ENCODE results near the gene ARHGAP4.
A peak's percentile ranks its signal among the peaks of the same experiment; 100 is the strongest.

ARHGAP4 gene

DNA sequence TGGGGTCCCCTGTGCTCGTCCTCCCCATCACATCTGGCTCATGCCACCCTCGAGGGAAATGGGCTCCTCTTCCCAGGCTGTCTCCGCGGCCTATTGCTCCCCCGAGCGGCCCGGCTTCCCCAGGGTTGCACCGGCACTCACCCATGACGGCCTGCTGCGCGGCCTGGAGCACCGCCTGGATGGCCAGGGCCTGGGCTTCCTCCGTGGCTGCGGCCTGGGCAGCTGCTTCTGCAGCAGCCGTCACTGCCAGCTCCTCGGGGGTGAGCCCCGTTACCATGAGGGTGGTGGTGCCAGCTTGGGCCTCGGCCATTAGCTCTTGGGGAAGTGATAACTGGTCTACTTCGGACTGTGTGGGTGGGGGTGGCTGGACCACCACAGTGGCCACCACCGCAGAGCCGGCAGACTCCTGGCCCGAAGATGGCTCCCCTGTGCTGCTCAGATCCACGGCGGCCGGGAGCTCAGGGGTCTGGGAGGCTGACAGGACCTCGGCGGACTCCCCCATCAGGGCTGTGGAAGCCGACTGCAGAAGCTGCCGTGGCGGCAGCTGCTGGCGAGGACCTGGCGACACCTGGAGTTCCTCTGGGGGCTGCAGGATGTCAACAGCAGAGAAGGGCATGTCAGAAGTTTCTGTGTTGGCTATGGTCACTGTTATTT lies 26.4 kb upstream of the ARHGAP4 start:
- no peak for DNase-seq (ENCODE audit: low spot score)
- CTCF ChIA-PET, result interaction anchor here (1.1 kb wide), 1 partner anchor 29 kb away, joined by 3 read pairs; no protein-coding TSS in a partner anchor
- TF ChIP-seq, protein P1, sequence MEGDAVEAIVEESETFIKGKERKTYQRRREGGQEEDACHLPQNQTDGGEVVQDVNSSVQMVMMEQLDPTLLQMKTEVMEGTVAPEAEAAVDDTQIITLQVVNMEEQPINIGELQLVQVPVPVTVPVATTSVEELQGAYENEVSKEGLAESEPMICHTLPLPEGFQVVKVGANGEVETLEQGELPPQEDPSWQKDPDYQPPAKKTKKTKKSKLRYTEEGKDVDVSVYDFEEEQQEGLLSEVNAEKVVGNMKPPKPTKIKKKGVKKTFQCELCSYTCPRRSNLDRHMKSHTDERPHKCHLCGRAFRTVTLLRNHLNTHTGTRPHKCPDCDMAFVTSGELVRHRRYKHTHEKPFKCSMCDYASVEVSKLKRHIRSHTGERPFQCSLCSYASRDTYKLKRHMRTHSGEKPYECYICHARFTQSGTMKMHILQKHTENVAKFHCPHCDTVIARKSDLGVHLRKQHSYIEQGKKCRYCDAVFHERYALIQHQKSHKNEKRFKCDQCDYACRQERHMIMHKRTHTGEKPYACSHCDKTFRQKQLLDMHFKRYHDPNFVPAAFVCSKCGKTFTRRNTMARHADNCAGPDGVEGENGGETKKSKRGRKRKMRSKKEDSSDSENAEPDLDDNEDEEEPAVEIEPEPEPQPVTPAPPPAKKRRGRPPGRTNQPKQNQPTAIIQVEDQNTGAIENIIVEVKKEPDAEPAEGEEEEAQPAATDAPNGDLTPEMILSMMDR (conservative IDR thresholded peaks at IDR 0.05; ENCODE audit: low read depth), result no peak
- POLR2A ChIA-PET (ENCODE audit: low non-redundant PET), result no interaction called here
- H3K27ac ChIP-seq, result 0 out of 2 replicates have a peak overlapping the region, but pooled peaks have one; percentile 24

DNA sequence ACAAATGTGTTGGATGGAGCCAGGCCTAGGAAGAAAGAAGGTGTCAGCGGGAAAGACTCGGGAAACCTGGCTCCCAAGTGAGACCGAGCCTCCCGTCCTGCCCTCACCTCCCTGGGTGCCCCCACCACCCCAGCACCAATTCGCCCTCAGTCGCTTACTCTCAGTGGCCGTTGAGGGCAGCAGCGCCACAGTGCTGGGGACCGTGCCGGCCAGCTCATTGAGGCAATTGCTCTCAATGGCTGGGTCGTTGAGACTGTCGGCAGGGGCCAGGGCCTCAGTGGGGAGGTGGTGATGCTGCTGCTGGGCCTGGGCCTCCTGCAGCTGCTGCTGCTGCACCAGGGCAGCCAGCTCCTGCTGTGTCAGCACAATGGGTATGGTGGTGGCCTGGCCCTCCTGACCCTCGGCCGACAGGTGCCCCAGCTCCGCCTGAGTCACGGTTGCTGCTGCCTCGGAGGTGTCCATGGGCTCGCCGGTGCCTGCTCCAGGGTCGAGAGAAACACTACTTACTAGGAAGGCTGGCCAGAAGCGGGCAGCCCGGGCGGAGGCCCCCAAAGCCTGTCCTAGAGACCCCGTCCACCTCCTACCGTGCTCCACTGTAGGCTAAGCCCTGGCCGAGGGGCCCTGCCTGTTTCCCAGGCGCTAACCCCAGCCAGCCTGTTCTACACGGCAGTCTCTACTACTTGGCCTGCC lies 25.8 kb upstream of the ARHGAP4 start:
- ChIA-PET CTCF (interaction anchor here (1.1 to 1.3 kb wide), 2 partner anchors 29 to 188 kb away, joined by 3 read pairs; partner anchors contain the start of gene PLXNB3), POLR2A (ENCODE audit: low non-redundant PET) (no interaction called here)
- TF ChIP-seq, protein P1 (conservative IDR thresholded peaks at IDR 0.05; ENCODE audit: low read depth), result no peak
- no peak for DNase-seq (ENCODE audit: low spot score)
- peak overlapping the region; percentile 50; the same call in 1 of the 2 replicates for H3K27ac ChIP-seq

DNA sequence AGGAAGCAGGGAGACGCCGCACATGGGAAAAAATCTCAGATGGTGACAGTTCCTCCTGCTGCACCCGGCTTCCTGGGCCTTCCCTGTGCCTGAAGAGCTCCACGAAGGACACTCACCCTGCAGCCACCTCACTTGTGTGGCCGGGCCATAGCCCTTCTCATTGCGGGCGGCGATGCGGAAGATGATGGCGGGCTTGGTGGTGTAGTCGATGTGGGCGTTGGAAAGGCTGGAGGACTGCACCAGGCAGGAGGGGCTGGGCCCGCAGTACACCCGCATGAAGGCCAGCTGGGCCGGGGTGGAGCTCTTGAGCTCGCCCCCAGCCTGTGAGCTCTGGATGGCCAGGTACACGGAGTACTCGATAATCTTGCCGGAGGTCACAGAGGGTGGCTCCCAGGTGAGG lies 24.1 kb upstream of the ARHGAP4 start:
- POLR2A ChIA-PET (ENCODE audit: low non-redundant PET), result no interaction called here
- CTCF ChIA-PET, result interaction anchor here (0.6 kb wide), 1 partner anchor 13 kb away, joined by 3 read pairs; no protein-coding TSS in a partner anchor
- TF ChIP-seq, protein P1 (conservative IDR thresholded peaks at IDR 0.05; ENCODE audit: low read depth), result no peak
- H3K27ac ChIP-seq, result peak overlapping the region; percentile 50; the same call in 1 of the 2 replicates
- DNase-seq (ENCODE audit: low spot score), result no peak

DNA sequence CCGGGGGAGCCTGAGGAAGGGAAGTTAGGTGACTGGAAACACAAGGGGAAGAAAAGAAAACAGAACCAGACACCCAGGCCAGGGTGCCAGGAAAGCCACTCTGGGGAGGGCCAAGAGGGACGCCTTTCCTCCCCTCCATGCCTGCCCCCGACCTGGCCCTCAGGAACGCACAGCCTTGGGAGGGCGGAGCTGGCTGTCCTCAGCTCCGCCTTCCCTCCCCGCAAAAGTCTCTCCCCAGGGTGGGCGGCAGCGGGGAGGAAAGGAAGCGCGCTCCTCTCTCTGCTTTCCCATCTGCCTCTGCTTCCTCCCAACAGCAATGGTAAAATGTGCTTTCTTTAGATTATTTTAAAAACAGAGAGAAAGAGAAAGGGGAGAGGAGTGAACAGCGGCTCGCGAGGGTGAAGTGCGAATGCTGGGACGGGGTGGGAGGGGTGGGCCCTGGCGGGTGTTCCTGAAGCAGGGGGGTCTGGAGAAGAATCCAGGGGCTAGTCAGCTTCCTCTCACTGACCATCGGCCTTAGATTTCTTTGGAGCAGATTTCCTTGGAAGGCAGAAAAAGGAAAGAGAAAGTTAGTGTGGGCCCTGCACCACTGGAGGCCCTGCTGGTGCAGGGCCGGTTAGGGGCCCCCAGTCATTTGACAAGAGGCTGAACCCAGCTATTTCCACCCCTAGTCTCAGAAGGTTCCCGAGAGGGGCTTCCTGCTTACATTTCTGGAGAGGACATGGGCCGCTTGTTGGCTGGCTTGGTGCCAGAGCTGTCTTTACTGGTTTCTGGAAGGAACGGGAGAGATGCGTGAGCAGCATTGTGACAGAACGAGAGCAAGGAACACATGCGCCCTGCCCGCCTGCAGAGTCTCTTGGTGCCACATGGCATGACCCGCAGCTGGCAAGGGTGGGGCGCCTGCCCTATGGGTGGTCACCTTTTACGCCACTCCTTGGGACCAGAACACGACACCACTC lies 23.1 kb upstream of the ARHGAP4 start:
- CTCF ChIA-PET, result interaction anchor here (0.6 kb wide), 1 partner anchor 12 kb away, joined by 3 read pairs; no protein-coding TSS in a partner anchor
- POLR2A ChIA-PET (ENCODE audit: low non-redundant PET), result no interaction called here
- no peak for DNase-seq (ENCODE audit: low spot score)
- H3K27ac ChIP-seq, result peak overlapping the region; percentile 50
- TF ChIP-seq, protein P1 (conservative IDR thresholded peaks at IDR 0.05; ENCODE audit: low read depth), result no peak

DNA sequence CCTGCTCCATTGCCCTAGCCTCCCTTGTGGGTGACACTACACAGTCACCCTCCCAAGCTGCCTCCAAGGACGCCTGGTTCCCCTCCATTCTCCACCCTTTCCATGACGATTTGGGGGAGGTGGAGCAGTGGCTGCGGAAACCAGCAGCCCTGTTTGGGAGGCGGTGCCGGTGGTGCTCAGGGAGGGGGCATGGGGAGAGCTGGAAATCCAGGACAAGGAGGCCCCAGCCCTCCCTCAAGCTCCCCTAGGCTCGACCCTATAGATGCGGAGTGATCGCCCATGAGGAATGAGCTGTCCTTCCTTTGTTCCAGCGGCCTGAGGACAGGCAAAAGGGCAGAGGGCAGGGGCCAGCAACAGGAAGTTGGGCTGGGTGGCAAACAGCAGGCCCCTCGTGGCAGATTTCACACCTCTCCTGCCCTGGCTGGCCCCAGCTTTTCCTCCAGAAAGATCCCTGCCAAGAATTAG lies 22.0 kb upstream of the ARHGAP4 start:
- TF ChIP-seq, protein P1 (conservative IDR thresholded peaks at IDR 0.05; ENCODE audit: low read depth), result no peak
- peak overlapping the region; percentile 50 for H3K27ac ChIP-seq
- no peak for DNase-seq (ENCODE audit: low spot score)
- ChIA-PET POLR2A (ENCODE audit: low non-redundant PET) (interaction anchor here (1.0 kb wide), 1 partner anchor 13 kb away, joined by 3 read pairs; no protein-coding TSS in a partner anchor), CTCF (no interaction called here)

Measured in RWPE1 (cell line).